ENCODE results near the gene RPL9.

RPL9 gene

DNA sequence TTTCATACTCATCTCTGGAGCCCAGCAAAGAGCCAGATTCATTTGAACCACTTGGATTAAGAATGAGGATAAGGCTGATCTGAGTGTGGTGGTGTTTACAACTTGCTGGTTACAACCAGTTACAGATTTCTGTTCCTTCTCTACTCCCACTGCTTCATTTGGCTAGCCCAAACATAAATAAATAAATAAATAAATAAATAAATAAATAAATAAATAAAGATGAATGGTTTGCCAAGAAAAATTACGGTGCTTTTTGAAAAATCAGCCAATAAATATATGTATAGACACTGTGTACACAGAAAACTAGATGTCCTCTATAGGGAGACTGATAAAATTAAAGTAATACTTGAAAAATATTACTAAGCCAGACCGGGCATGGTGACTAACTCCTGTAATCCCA lies 17.1 kb downstream of the RPL9 start:
- Histone ChIP-seq H3K4ac (ENCODE audit: low read depth in 1 of 2, low read length in 2 of 2) (no peak overlapping the region), H4K8ac (ENCODE audit: low read length) (no peak overlapping the region), H3K27me3 (ENCODE audit: control insufficient read depth in 1 of 2, insufficient read depth in 1 of 2, low read length in 2 of 2) (peaks cover 8 to 20% of the 10 kb centered on the region in 2 experiments), H2BK12ac (ENCODE audit: low read length in 2 of 2) (no peak overlapping the region), H3K27ac (ENCODE audit: low read length, poor library complexity, severe bottlenecking) (no peak overlapping the region), H2BK120ac (ENCODE audit: low read depth, low read length) (no peak overlapping the region), H3K36me3 (ENCODE audit: control insufficient read depth in 1 of 2, insufficient read depth in 2 of 2, low read depth in 1 of 2, low read length in 2 of 2) (no peaks in the 10 kb centered on the region), H3K9ac (ENCODE audit: low read length) (no peak overlapping the region), H3K4me1 (ENCODE audit: control insufficient read depth, insufficient read depth, low read depth, low read length) (peaks cover 4% of the 10 kb centered on the region), H3K18ac (ENCODE audit: low read depth in 1 of 2, low read length in 2 of 2) (no peak overlapping the region), H2BK5ac (ENCODE audit: low read depth, low read length, poor library complexity, severe bottlenecking) (no peak overlapping the region), H3K79me1 (replicated peaks; ENCODE audit: low read length, poor library complexity, severe bottlenecking) (no peaks in the 10 kb centered on the region), H3K9me3 (ENCODE audit: control insufficient read depth, low read length) (no peaks in the 10 kb centered on the region), H2AFZ (ENCODE audit: low read depth, low read length) (no peak overlapping the region), H3K14ac (ENCODE audit: low read length in 2 of 2) (no peak overlapping the region), H3K23ac (ENCODE audit: low read length in 2 of 2) (no peak overlapping the region), H4K91ac (ENCODE audit: low read length) (no peak overlapping the region), H2BK15ac (ENCODE audit: low read depth, poor library complexity, severe bottlenecking) (no peak overlapping the region), H3K4me2 (ENCODE audit: low read length, poor library complexity, severe bottlenecking) (no peak overlapping the region), H3K4me3 (ENCODE audit: insufficient read depth in 1 of 2, low read depth in 1 of 2, low read length in 2 of 2) (no peak overlapping the region), H2AK5ac (ENCODE audit: low read length, severe bottlenecking) (no peak overlapping the region)
- 100% methylated on average over 1 of the region's 2 CpGs for WGBS
- DNase-seq = no peak

DNA sequence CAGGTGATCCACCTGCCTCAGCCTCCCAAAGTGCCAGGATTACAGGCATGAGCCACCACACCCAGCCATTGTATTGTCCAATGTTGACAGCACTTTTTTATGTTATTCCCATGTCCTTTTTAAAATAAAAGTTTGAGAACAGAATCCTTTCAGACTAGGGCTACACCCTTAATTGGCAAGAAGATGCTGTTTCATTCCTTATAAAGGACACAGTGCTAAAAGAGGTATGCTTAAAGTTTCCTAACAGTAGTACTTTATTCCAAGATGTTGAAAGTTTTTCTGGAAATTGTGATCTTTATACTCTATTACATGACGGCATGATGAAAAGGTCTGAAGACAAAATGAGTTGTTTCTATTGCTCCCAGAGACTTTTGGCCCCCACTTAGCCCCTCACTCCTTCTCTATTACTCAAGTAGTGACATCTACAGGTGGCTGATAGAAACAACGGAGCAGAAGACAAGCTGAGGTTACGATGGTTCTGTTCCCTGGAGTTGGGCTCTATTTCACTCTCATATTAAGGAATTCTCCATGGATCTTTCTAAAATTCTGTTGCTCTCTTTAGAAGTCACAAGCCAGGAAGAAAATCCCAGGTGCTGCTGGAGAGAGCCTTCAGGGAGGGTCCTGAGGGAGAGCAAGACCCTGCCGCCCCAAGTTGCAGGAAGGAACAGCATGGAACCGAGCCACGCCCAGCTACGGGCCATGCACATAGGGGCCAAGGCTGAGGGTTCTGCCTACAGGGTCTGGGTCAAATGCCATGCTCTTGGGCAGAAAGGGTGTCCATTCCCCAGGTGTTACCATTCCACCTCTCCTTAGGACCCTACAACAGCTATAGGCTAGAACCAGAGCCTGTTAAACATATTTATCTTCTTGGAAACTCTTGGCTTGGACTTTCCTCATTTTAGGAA lies 22.8 kb downstream of the RPL9 start:
- Histone ChIP-seq H3K9ac (ENCODE audit: low read length) (no peak overlapping the region), H3K23ac (ENCODE audit: low read length in 2 of 2) (no peak overlapping the region), H3K18ac (ENCODE audit: low read depth in 1 of 2, low read length in 2 of 2) (no peak overlapping the region), H2BK12ac (ENCODE audit: low read length in 2 of 2) (no peak overlapping the region), H3K4ac (ENCODE audit: low read depth in 1 of 2, low read length in 2 of 2) (no peak overlapping the region), H3K4me3 (ENCODE audit: insufficient read depth in 1 of 2, low read depth in 1 of 2, low read length in 2 of 2) (no peak overlapping the region), H2BK15ac (ENCODE audit: low read depth, poor library complexity, severe bottlenecking) (no peak overlapping the region), H3K9me3 (ENCODE audit: control insufficient read depth, low read length) (no peaks in the 10 kb centered on the region), H2BK120ac (ENCODE audit: low read depth, low read length) (no peak overlapping the region), H3K79me1 (replicated peaks; ENCODE audit: low read length, poor library complexity, severe bottlenecking) (no peaks in the 10 kb centered on the region), H2AK5ac (ENCODE audit: low read length, severe bottlenecking) (no peak overlapping the region), H4K8ac (ENCODE audit: low read length) (peak overlapping the region; percentile 17), H3K4me1 (ENCODE audit: control insufficient read depth, insufficient read depth, low read depth, low read length) (peaks cover 2% of the 10 kb centered on the region), H2AFZ (ENCODE audit: low read depth, low read length) (no peak overlapping the region), H2BK5ac (ENCODE audit: low read depth, low read length, poor library complexity, severe bottlenecking) (no peak overlapping the region), H3K14ac (ENCODE audit: low read length in 2 of 2) (no peak overlapping the region), H3K4me2 (ENCODE audit: low read length, poor library complexity, severe bottlenecking) (no peak overlapping the region), H3K36me3 (ENCODE audit: control insufficient read depth in 1 of 2, insufficient read depth in 2 of 2, low read depth in 1 of 2, low read length in 2 of 2) (no peaks in the 10 kb centered on the region), H4K91ac (ENCODE audit: low read length) (no peak overlapping the region), H3K27ac (ENCODE audit: low read length, poor library complexity, severe bottlenecking) (no peak overlapping the region), H3K27me3 (ENCODE audit: control insufficient read depth in 1 of 2, insufficient read depth in 1 of 2, low read length in 2 of 2) (peaks cover 8 to 29% of the 10 kb centered on the region in 2 experiments)
- WGBS = 84% methylated on average over 4 of the region's 7 CpGs
- no peak for DNase-seq

DNA sequence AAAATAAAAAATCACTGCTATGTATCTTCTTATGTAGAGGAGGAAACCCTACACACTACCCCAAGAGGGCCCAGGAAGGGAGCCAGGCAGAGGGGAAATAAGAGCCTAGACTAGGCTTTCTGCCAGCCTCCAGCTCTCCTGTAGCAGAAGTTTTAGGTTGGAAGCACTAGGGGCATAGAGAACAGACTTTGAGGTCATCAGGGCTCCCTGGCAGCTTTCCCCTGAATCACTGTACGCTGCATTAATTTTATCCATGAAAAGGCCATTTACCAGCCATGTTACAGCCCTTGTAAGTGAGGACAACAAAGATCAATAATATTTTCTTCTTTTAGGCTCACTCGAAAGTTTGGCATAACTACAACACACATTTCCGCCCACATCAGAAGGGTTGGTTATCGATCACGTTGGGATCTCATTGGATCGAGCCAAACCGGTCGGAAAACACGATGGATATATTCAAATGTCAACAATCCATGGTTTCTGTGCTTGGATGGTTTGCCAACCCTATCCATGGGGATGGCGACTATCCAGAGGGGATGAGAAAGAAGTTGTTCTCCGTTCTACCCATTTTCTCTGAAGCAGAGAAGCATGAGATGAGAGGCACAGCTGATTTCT lies 24.7 kb downstream of the RPL9 start:
- WGBS = 92% methylated on average over 11 of the region's 11 CpGs
- H3K27me3 ChIP-seq (ENCODE audit: control insufficient read depth in 1 of 2, insufficient read depth in 1 of 2, low read length in 2 of 2) = peaks cover 8 to 33% of the 10 kb centered on the region in 2 experiments
- no peak overlapping the region for H2AFZ ChIP-seq (ENCODE audit: low read depth, low read length)
- H3K4me2 ChIP-seq (ENCODE audit: low read length, poor library complexity, severe bottlenecking) = no peak overlapping the region
- H4K91ac ChIP-seq (ENCODE audit: low read length) = no peak overlapping the region
- H3K4me3 ChIP-seq (ENCODE audit: insufficient read depth in 1 of 2, low read depth in 1 of 2, low read length in 2 of 2) = no peak overlapping the region
- H3K27ac ChIP-seq (ENCODE audit: low read length, poor library complexity, severe bottlenecking) = no peak overlapping the region
- no peak overlapping the region for H3K9ac ChIP-seq (ENCODE audit: low read length)
- no peak overlapping the region for H3K23ac ChIP-seq (ENCODE audit: low read length in 2 of 2)
- DNase-seq = no peak
- H2AK5ac ChIP-seq (ENCODE audit: low read length, severe bottlenecking) = no peak overlapping the region
- H3K9me3 ChIP-seq (ENCODE audit: control insufficient read depth, low read length) = no peaks in the 10 kb centered on the region
- H3K36me3 ChIP-seq (ENCODE audit: control insufficient read depth in 1 of 2, insufficient read depth in 2 of 2, low read depth in 1 of 2, low read length in 2 of 2) = no peaks in the 10 kb centered on the region
- no peak overlapping the region for H2BK5ac ChIP-seq (ENCODE audit: low read depth, low read length, poor library complexity, severe bottlenecking)
- H2BK15ac ChIP-seq (ENCODE audit: low read depth, poor library complexity, severe bottlenecking) = no peak overlapping the region
- no peak overlapping the region for H2BK12ac ChIP-seq (ENCODE audit: low read length in 2 of 2)
- peaks cover 2% of the 10 kb centered on the region for H3K4me1 ChIP-seq (ENCODE audit: control insufficient read depth, insufficient read depth, low read depth, low read length)
- no peak overlapping the region for H3K4ac ChIP-seq (ENCODE audit: low read depth in 1 of 2, low read length in 2 of 2)
- H4K8ac ChIP-seq (ENCODE audit: low read length) = no peak overlapping the region
- H3K79me1 ChIP-seq (replicated peaks; ENCODE audit: low read length, poor library complexity, severe bottlenecking) = no peaks in the 10 kb centered on the region
- no peak overlapping the region for H3K18ac ChIP-seq (ENCODE audit: low read depth in 1 of 2, low read length in 2 of 2)
- H3K14ac ChIP-seq (ENCODE audit: low read length in 2 of 2) = no peak overlapping the region
- H2BK120ac ChIP-seq (ENCODE audit: low read depth, low read length) = no peak overlapping the region

DNA sequence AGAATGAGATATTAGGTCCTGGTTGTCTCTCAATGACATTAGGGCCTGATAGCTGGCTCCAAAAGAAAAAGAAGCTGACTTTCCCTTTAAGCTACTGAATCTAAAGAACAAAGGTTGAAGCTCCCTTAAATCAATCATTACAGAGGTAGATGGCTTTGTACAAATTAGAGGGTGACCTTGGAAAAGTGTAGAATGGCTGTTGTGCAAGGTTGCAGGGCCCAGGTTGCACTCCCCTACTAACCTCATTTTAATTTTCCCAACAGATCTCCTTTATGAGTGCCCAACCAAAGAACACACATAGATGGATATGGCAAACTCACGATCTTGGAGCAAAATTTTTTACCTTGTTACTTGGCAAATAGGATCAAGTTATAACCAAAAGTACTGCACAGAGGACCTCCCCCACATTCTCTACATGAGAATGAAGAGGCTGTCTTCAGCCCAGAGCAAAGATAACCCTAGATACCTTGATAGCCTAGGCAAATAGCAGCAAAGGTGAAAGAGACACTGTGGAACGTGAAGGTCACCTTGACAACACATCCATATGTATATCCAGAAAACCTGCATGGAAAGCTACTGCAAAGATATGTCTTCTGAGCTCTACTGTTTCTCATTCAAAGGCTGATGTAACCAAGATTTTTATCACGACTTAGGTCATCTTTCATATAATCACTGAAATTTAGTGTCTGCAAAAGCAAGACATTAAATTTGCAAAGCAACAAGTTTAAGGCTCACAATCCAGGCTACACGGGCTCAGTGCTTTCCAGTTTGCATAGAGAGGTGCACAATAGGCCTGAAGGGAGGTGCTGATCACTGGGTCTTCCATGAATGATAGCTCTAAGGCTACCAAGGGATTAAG lies 29.0 kb downstream of the RPL9 start:
- no peak overlapping the region for H3K9ac ChIP-seq (ENCODE audit: low read length)
- H3K9me3 ChIP-seq (ENCODE audit: control insufficient read depth, low read length) = no peaks in the 10 kb centered on the region

More for the DNA sequence above, 29.0 kb downstream of the RPL9 start:
- no peak overlapping the region for H4K91ac ChIP-seq (ENCODE audit: low read length)
- H2BK15ac ChIP-seq (ENCODE audit: low read depth, poor library complexity, severe bottlenecking) = no peak overlapping the region
- no peak overlapping the region for H2BK12ac ChIP-seq (ENCODE audit: low read length in 2 of 2)
- H3K79me1 ChIP-seq (replicated peaks; ENCODE audit: low read length, poor library complexity, severe bottlenecking) = no peaks in the 10 kb centered on the region
- peaks cover 0 to 5% of the 10 kb centered on the region in 2 experiments for H3K27me3 ChIP-seq (ENCODE audit: control insufficient read depth in 1 of 2, insufficient read depth in 1 of 2, low read length in 2 of 2)
- no peak overlapping the region for H2BK120ac ChIP-seq (ENCODE audit: low read depth, low read length)
- H3K36me3 ChIP-seq (ENCODE audit: control insufficient read depth in 1 of 2, insufficient read depth in 2 of 2, low read depth in 1 of 2, low read length in 2 of 2) = no peaks in the 10 kb centered on the region
- no peak overlapping the region for H3K4me3 ChIP-seq (ENCODE audit: insufficient read depth in 1 of 2, low read depth in 1 of 2, low read length in 2 of 2)
- no peak overlapping the region for H2AFZ ChIP-seq (ENCODE audit: low read depth, low read length)
- no peak overlapping the region for H2BK5ac ChIP-seq (ENCODE audit: low read depth, low read length, poor library complexity, severe bottlenecking)
- H3K4me2 ChIP-seq (ENCODE audit: low read length, poor library complexity, severe bottlenecking) = no peak overlapping the region
- H3K23ac ChIP-seq (ENCODE audit: low read length in 2 of 2) = no peak overlapping the region
- no peak overlapping the region for H3K4ac ChIP-seq (ENCODE audit: low read depth in 1 of 2, low read length in 2 of 2)
- DNase-seq = no peak
- 71% methylated on average over 4 of the region's 4 CpGs for WGBS
- no peak overlapping the region for H3K14ac ChIP-seq (ENCODE audit: low read length in 2 of 2)
- H2AK5ac ChIP-seq (ENCODE audit: low read length, severe bottlenecking) = no peak overlapping the region
- no peak overlapping the region for H4K8ac ChIP-seq (ENCODE audit: low read length)
- no peaks in the 10 kb centered on the region for H3K4me1 ChIP-seq (ENCODE audit: control insufficient read depth, insufficient read depth, low read depth, low read length)
- H3K27ac ChIP-seq (ENCODE audit: low read length, poor library complexity, severe bottlenecking) = no peak overlapping the region
- H3K18ac ChIP-seq (ENCODE audit: low read depth in 1 of 2, low read length in 2 of 2) = no peak overlapping the region
